8988T (cell line): ENCODE results near the gene NPEPL1.
A peak's percentile ranks its signal among the peaks of the same experiment; 100 is the strongest.
"Not testable (repeated sequence)": the region's sequence is repeated elsewhere in the genome, so short reads cannot be mapped to it uniquely, and the experiment has no call there.

Source experiments
- DNase-seq: peaks from one replicate; pipeline ENCODE4 v3.0.0; 2011

NPEPL1 gene

GRCh38 chr20:58692579-58693225, at the start of gene NPEPL1:
Gene NPEPL1, plus strand, starts transcription at chr20:58692800. Its CDS starts 101 bp downstream, at chr20:58692901.
- peak; percentile 94 for DNase-seq

- DNase-seq = not testable (repeated sequence)
Observed at GRCh38 chr20:58642896-58643295, 49.7 kb upstream of the NPEPL1 start.

- no peak for DNase-seq
Observed at GRCh38 chr20:58645412-58645968, 47.1 kb upstream of the NPEPL1 start.

- no peak for DNase-seq
Observed at GRCh38 chr20:58646257-58646656, 46.3 kb upstream of the NPEPL1 start.

- no peak for DNase-seq
Observed at GRCh38 chr20:58646703-58647102, 45.9 kb upstream of the NPEPL1 start.

GRCh38 chr20:58647162-58647795, 45.3 kb upstream of the NPEPL1 start:
- no peak for DNase-seq

- DNase-seq = no peak
Observed at GRCh38 chr20:58647796-58648501, 44.7 kb upstream of the NPEPL1 start.

GRCh38 chr20:58648502-58648825, 44.1 kb upstream of the NPEPL1 start:
- DNase-seq = not testable (repeated sequence)

- no peak for DNase-seq
Observed at GRCh38 chr20:58649288-58650180, 43.1 kb upstream of the NPEPL1 start.

GRCh38 chr20:58650181-58650775, 42.3 kb upstream of the NPEPL1 start:
- DNase-seq = peak; percentile 87

GRCh38 chr20:58650776-58651558, 41.6 kb upstream of the NPEPL1 start, which contains the start of gene STX16:
Gene STX16, plus strand, starts transcription at chr20:58651283. Its CDS starts 724 bp downstream, at chr20:58652007.
- DNase-seq = peak; percentile 100

- DNase-seq = no peak
Observed at GRCh38 chr20:58651559-58651945, 41.0 kb upstream of the NPEPL1 start.

GRCh38 chr20:58651946-58652605, 40.5 kb upstream of the NPEPL1 start:
- DNase-seq = peak; percentile 70

- no peak for DNase-seq
Observed at GRCh38 chr20:58652606-58653294, 39.9 kb upstream of the NPEPL1 start.

GRCh38 chr20:58654337-58654736, 38.3 kb upstream of the NPEPL1 start:
- DNase-seq = no peak

GRCh38 chr20:58655328-58656107, 37.1 kb upstream of the NPEPL1 start:
- no peak for DNase-seq

- no peak for DNase-seq
Observed at GRCh38 chr20:58656831-58657230, 35.8 kb upstream of the NPEPL1 start.

GRCh38 chr20:58657262-58657661, 35.3 kb upstream of the NPEPL1 start:
- DNase-seq = no peak

- DNase-seq = no peak
Observed at GRCh38 chr20:58657986-58658385, 34.6 kb upstream of the NPEPL1 start.
